ENCODE data around the gene MICAL3.

Gene MICAL3

GRCh38 chr22:17815703-17816254 lies 208.6 kb downstream of the MICAL3 start:
- DNase-seq (ENCODE audit: low read depth): no peak

GRCh38 chr22:17814830-17815229 lies 209.5 kb downstream of the MICAL3 start:
- DNase-seq (ENCODE audit: low read depth): no peak

- no peak for DNase-seq (ENCODE audit: low read depth)
Observed at GRCh38 chr22:17814084-17814483, 210.3 kb downstream of the MICAL3 start.

- no peak for DNase-seq (ENCODE audit: low read depth)
Observed at GRCh38 chr22:17811119-17811518, 213.2 kb downstream of the MICAL3 start.

GRCh38 chr22:17810570-17811116 lies 213.7 kb downstream of the MICAL3 start:
- DNase-seq (ENCODE audit: low read depth): no peak

- DNase-seq (ENCODE audit: low read depth): no peak
Observed at GRCh38 chr22:17808693-17809403, 215.5 kb downstream of the MICAL3 start.

- DNase-seq (ENCODE audit: low read depth): no peak
Observed at GRCh38 chr22:17807578-17808410, 216.6 kb downstream of the MICAL3 start.

- DNase-seq (ENCODE audit: low read depth): no peak
Observed at GRCh38 chr22:17807086-17807485, 217.3 kb downstream of the MICAL3 start.

GRCh38 chr22:17806437-17806836 lies 217.9 kb downstream of the MICAL3 start:
- no peak for DNase-seq (ENCODE audit: low read depth)

GRCh38 chr22:17804331-17805080 lies 219.9 kb downstream of the MICAL3 start:
- DNase-seq (ENCODE audit: low read depth): no peak

- no peak for DNase-seq (ENCODE audit: low read depth)
Observed at GRCh38 chr22:17803609-17804270, 220.6 kb downstream of the MICAL3 start.

GRCh38 chr22:17802822-17803221 lies 221.5 kb downstream of the MICAL3 start:
- no peak for DNase-seq (ENCODE audit: low read depth)

- DNase-seq (ENCODE audit: low read depth): no peak
Observed at GRCh38 chr22:17802411-17802810, 221.9 kb downstream of the MICAL3 start.

GRCh38 chr22:17797721-17798559 lies 226.4 kb downstream of the MICAL3 start:
- no peak for DNase-seq (ENCODE audit: low read depth)

- DNase-seq (ENCODE audit: low read depth): no peak
Observed at GRCh38 chr22:17796695-17797094, 227.7 kb downstream of the MICAL3 start.

- DNase-seq (ENCODE audit: low read depth): no peak
Observed at GRCh38 chr22:17795661-17796548, 228.5 kb downstream of the MICAL3 start.

GRCh38 chr22:17794726-17795542 lies 229.4 kb downstream of the MICAL3 start:
- DNase-seq (ENCODE audit: low read depth): no peak

- no peak for DNase-seq (ENCODE audit: low read depth)
Observed at GRCh38 chr22:17792854-17793434, 231.4 kb downstream of the MICAL3 start.
